ENCODE results near the gene SLC22A23. TPM values are rescaled to one million over a fixed set of nuclear protein-coding genes. Genes with fewer than 3 reads are reported as not detected.
A peak's percentile ranks its signal among the peaks of the same experiment; 100 is the strongest.

Gene SLC22A23
- total RNA-seq, 2 donors from 2014 or later, result 53.1 to 129 TPM

DNA sequence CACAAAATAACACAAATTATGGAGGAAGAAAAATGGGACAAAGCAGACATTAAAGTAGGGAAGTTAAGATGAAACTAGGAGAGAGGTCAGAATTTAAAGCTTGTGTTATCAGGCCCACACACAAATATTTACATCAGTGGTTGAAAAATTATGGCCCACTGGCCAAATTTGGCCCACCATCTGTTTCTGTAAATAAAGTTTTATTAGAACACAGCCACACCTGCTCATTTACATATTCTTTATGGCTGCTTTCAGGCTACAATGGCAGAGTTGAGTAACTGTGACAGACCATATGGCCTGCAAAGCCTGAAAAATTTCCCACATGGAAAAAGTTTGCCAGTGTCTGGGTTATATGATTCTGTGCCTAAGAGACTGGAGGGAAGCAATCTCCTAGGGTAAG lies 49.0 kb downstream of the SLC22A23 start:
- Histone ChIP-seq H3K27ac (no peak overlapping the region), H3K27me3 (replicated peaks; ENCODE audit: insufficient read depth) (no peaks in the 10 kb centered on the region)
- intact Hi-C loops (cut with DNase I), result no loop called here

DNA sequence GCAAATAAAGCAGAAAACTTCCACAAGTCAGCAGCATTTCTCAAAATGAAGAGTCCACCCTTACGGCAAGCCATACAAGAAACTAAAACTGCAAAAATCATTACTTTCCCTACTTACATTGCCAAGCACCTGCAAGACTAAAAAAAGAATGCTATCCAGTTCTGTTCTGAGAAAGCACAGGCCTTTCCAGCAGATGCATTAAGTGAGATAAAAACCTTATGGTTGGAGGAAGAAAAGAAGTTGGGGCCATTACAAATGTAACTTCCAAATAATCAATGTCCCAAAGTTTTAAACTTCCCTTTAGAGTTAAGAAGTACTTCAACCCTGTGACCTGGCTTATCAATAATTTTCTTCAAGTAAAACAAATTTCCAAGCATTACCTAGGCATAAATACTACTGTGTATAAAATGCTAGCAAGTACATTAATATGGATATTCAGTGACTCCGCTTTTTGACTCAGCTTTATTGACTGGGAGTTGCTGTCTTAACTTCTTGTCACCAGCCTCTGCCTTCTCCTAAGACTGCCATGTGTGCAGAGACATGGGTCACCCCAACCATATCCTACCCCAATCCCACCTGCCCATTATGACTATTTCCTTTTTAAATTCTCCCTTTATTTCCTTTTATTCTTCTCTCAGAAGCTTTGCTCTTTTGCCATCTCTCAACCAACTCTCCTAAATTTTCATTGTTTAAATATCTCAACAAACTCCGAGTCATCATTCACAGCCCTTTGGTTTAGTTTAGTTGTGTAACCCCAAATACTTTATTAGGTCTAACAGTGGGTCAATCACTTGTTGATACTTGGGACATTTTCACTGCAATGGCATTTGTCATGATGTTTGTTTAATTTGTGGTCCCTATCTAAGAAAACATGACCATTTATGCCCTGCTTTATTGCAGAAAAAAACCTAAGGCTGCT lies 49.7 kb downstream of the SLC22A23 start:
- Histone ChIP-seq H3K27me3 (replicated peaks; ENCODE audit: insufficient read depth) (no peaks in the 10 kb centered on the region), H3K27ac (no peak overlapping the region), H3K4me3 (no peak overlapping the region), H3K9me3 (no peaks in the 10 kb centered on the region), H3K36me3 (peaks cover 0 to 3% of the 10 kb centered on the region in 2 donors), H3K4me1 (replicated peaks) (peaks cover 9% of the 10 kb centered on the region)
- intact Hi-C loops (cut with DNase I), result no loop called here
- no peak for DNase-seq (ENCODE audit: low spot score)
- TF ChIP-seq, protein P1, sequence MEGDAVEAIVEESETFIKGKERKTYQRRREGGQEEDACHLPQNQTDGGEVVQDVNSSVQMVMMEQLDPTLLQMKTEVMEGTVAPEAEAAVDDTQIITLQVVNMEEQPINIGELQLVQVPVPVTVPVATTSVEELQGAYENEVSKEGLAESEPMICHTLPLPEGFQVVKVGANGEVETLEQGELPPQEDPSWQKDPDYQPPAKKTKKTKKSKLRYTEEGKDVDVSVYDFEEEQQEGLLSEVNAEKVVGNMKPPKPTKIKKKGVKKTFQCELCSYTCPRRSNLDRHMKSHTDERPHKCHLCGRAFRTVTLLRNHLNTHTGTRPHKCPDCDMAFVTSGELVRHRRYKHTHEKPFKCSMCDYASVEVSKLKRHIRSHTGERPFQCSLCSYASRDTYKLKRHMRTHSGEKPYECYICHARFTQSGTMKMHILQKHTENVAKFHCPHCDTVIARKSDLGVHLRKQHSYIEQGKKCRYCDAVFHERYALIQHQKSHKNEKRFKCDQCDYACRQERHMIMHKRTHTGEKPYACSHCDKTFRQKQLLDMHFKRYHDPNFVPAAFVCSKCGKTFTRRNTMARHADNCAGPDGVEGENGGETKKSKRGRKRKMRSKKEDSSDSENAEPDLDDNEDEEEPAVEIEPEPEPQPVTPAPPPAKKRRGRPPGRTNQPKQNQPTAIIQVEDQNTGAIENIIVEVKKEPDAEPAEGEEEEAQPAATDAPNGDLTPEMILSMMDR (IDR thresholded peaks at IDR 0.05), result no peak
- TF ChIP-seq POLR2AphosphoS5 (IDR thresholded peaks at IDR 0.05), result no peak
- TF ChIP-seq POLR2A (IDR thresholded peaks at IDR 0.05), result no peak
- 79% methylated on average over 3 of the region's 3 CpGs for WGBS

More for the DNA sequence above, 49.0 kb downstream of the SLC22A23 start:
- Histone ChIP-seq H3K36me3 (peaks cover 0 to 3% of the 10 kb centered on the region in 2 donors), H3K4me3 (no peak overlapping the region), H3K4me1 (replicated peaks) (peaks cover 9% of the 10 kb centered on the region), H3K9me3 (no peaks in the 10 kb centered on the region)
- TF ChIP-seq POLR2A (IDR thresholded peaks at IDR 0.05) (no peak), POLR2AphosphoS5 (IDR thresholded peaks at IDR 0.05) (no peak)
- TF ChIP-seq, protein P1 (IDR thresholded peaks at IDR 0.05), result no peak
- DNase-seq (ENCODE audit: low spot score), result no peak

DNA sequence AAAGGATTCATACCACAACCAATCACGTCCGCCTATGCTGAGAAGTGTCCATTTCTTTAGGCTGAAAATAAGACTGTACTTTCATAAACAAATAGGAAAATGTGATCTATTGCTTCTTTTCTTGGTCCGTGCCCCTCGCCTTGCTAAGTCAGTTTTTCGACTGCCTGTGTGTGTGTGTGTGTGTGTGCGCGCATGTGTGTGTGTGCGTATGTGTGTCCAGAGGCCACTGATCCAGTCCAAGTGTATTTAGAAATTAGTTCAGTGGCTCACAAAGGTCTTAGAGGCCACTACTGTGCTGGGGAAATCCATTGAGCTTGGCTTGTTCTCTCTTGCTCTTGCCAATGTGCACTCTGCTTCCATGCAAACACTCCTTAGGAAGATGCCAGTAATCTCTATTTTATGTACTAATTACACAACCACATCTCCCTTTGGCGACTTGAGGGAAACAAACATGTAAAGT lies 50.5 kb downstream of the SLC22A23 start:
- peak; percentile 43 for DNase-seq (ENCODE audit: low spot score)
- no peaks in the 10 kb centered on the region for H3K9me3 ChIP-seq
- H3K27ac ChIP-seq, result no peak overlapping the region
- H3K36me3 ChIP-seq, result peaks cover 0 to 3% of the 10 kb centered on the region in 2 donors
- TF ChIP-seq POLR2AphosphoS5 (IDR thresholded peaks at IDR 0.05), result peak; percentile 79
- TF ChIP-seq, protein P1 (IDR thresholded peaks at IDR 0.05), result no peak
- no peaks in the 10 kb centered on the region for H3K27me3 ChIP-seq (replicated peaks; ENCODE audit: insufficient read depth)
- H3K4me3 ChIP-seq, result no peak overlapping the region
- WGBS, result 66% methylated on average over 9 of the region's 9 CpGs
- intact Hi-C loops (cut with DNase I), result no loop called here
- H3K4me1 ChIP-seq (replicated peaks), result peaks cover 9% of the 10 kb centered on the region

DNA sequence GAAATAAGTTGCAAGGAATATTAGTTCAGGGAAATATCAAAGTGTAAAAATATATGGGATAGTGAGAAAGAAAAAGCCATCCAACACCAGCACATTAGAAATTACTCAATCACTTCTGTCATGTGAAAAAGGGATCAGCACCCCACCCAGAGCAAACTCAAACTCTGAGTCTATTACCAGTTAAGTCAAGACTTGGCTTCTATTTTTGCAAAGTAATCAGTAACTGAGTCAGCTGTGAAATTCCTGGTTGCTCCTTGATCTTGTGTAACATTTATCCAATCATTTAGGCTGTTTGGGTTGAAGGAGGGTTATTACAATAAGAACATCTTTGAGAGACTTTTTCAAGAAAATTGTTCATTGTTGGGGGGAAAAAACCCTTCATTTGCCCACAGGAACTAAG lies 51.2 kb downstream of the SLC22A23 start:
- peaks cover 0 to 3% of the 10 kb centered on the region in 2 donors for H3K36me3 ChIP-seq
- TF ChIP-seq, protein P1 (IDR thresholded peaks at IDR 0.05), result no peak
- no peak overlapping the region for H3K4me3 ChIP-seq
- peaks cover 9% of the 10 kb centered on the region for H3K4me1 ChIP-seq (replicated peaks)
- no peaks in the 10 kb centered on the region for H3K27me3 ChIP-seq (replicated peaks; ENCODE audit: insufficient read depth)
- no peaks in the 10 kb centered on the region for H3K9me3 ChIP-seq
- DNase-seq (ENCODE audit: low spot score), result no peak
- H3K27ac ChIP-seq, result no peak overlapping the region
- intact Hi-C loops (cut with DNase I), result no loop called here

DNA sequence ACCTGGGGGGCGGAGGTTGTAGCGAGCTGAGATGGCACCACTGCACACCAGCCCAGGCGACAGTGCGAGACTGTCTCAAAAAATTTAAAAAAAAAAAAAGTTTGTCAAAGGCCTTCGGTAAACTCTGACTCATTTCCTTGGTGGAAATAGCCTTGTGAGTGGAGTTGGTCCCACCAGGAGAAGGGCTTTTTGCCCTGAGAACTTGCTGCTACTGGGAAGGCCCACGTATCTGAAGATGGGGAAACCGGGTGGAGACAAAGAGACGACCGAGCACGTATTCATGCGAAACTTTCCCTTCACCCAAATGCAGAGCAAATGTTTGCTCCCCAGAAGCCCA lies 51.7 kb downstream of the SLC22A23 start:
- H3K27ac ChIP-seq, result no peak overlapping the region
- H3K4me1 ChIP-seq (replicated peaks), result peaks cover 9% of the 10 kb centered on the region
- no peaks in the 10 kb centered on the region for H3K27me3 ChIP-seq (replicated peaks; ENCODE audit: insufficient read depth)
- intact Hi-C loops (cut with DNase I), result no loop called here
- H3K9me3 ChIP-seq, result no peaks in the 10 kb centered on the region
- H3K4me3 ChIP-seq, result no peak overlapping the region
- DNase-seq (ENCODE audit: low spot score), result no peak
- TF ChIP-seq POLR2A (IDR thresholded peaks at IDR 0.05), result no peak
- no peak for TF ChIP-seq POLR2AphosphoS5 (IDR thresholded peaks at IDR 0.05)
- TF ChIP-seq, protein P1 (IDR thresholded peaks at IDR 0.05), result no peak
- WGBS, result 97% methylated on average over 11 of the region's 11 CpGs
- peaks cover 0 to 3% of the 10 kb centered on the region in 2 donors for H3K36me3 ChIP-seq
